ENCODE measurements around the gene CTAG1B.
"Not testable (repeated sequence)": the region's sequence is repeated elsewhere in the genome, so short reads cannot be mapped to it uniquely, and the experiment has no call there.

Gene CTAG1B

GRCh38 chrX:154654372-154654771 lies 35.3 kb upstream of the CTAG1B start:
- TF ChIP-seq GABPA (IDR thresholded peaks at IDR 0.05; ENCODE audit: low read depth): no peak
- TF ChIP-seq SPI1 (IDR thresholded peaks at IDR 0.05; ENCODE audit: borderline replicate concordance, low read depth): no peak
- TF ChIP-seq POLR2AphosphoS5 (IDR thresholded peaks at IDR 0.05; ENCODE audit: low read depth): no peak
- TF ChIP-seq REST (IDR thresholded peaks at IDR 0.05; ENCODE audit: insufficient replicate concordance, low read depth): no peak
- TF ChIP-seq, protein P1, sequence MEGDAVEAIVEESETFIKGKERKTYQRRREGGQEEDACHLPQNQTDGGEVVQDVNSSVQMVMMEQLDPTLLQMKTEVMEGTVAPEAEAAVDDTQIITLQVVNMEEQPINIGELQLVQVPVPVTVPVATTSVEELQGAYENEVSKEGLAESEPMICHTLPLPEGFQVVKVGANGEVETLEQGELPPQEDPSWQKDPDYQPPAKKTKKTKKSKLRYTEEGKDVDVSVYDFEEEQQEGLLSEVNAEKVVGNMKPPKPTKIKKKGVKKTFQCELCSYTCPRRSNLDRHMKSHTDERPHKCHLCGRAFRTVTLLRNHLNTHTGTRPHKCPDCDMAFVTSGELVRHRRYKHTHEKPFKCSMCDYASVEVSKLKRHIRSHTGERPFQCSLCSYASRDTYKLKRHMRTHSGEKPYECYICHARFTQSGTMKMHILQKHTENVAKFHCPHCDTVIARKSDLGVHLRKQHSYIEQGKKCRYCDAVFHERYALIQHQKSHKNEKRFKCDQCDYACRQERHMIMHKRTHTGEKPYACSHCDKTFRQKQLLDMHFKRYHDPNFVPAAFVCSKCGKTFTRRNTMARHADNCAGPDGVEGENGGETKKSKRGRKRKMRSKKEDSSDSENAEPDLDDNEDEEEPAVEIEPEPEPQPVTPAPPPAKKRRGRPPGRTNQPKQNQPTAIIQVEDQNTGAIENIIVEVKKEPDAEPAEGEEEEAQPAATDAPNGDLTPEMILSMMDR (IDR thresholded peaks at IDR 0.05; ENCODE audit: insufficient read depth, low read length): no peak
- no peaks in the 10 kb centered on the region for H3K27me3 ChIP-seq (ENCODE audit: insufficient read depth, poor library complexity, severe bottlenecking)

GRCh38 chrX:154653413-154653812 lies 34.3 kb upstream of the CTAG1B start, which contains the start of gene CTAG2:
Gene CTAG2, minus strand, starts transcription at chrX:154653579. Its CDS starts 64 bp downstream, at chrX:154653515.
- H3K4me3 ChIP-seq (replicated peaks; ENCODE audit: insufficient read depth, low read length); H3K27ac ChIP-seq (replicated peaks); DNase-seq (ENCODE audit: low read depth in 1 of 2, low spot score in 1 of 2); H3K27me3 ChIP-seq (ENCODE audit: insufficient read depth, poor library complexity, severe bottlenecking): not testable (repeated sequence)

More at GRCh38 chrX:154654372-154654771, 35.3 kb upstream of the CTAG1B start:
- Histone ChIP-seq H3K4me3 (replicated peaks; ENCODE audit: insufficient read depth, low read length) (no peak overlapping the region), H3K27ac (replicated peaks) (no peak overlapping the region)
- no peak for DNase-seq (ENCODE audit: low read depth in 1 of 2, low spot score in 1 of 2)

DNA sequence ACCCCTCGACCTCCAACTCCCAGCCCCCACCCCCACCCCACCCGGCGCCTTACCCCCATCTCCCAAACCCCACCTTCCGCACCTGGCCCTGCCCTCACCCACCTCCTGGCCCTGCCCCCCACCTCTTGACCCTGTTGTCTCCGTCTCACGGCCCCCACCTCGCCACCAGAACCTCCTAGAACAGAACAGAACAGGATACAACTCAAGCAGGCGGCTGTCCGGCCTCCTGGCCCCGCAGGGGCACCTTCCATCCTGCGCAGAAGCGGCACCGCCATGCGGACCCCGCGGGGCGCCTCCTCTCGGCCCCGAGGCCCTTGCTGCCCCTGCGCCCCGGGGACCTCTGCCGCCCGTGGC lies 33.9 kb upstream of the CTAG1B start:
- Histone ChIP-seq H3K4me3 (replicated peaks; ENCODE audit: insufficient read depth, low read length) (no peak overlapping the region), H3K27ac (replicated peaks) (no peak overlapping the region), H3K27me3 (ENCODE audit: insufficient read depth, poor library complexity, severe bottlenecking) (no peaks in the 10 kb centered on the region)
- no peak for DNase-seq (ENCODE audit: low read depth in 1 of 2, low spot score in 1 of 2)
- no peak for TF ChIP-seq REST (IDR thresholded peaks at IDR 0.05; ENCODE audit: insufficient replicate concordance, low read depth)
- no peak for TF ChIP-seq SPI1 (IDR thresholded peaks at IDR 0.05; ENCODE audit: borderline replicate concordance, low read depth)
- TF ChIP-seq POLR2AphosphoS5 (IDR thresholded peaks at IDR 0.05; ENCODE audit: low read depth): no peak
- TF ChIP-seq GABPA (IDR thresholded peaks at IDR 0.05; ENCODE audit: low read depth): no peak
- TF ChIP-seq, protein P1 (IDR thresholded peaks at IDR 0.05; ENCODE audit: insufficient read depth, low read length): no peak

GRCh38 chrX:154652311-154653047 lies 33.4 kb upstream of the CTAG1B start:
- H3K27ac ChIP-seq (replicated peaks): no peak overlapping the region
- no peak for DNase-seq (ENCODE audit: low read depth in 1 of 2, low spot score in 1 of 2)
- H3K4me3 ChIP-seq (replicated peaks; ENCODE audit: insufficient read depth, low read length): no peak overlapping the region
- TF ChIP-seq REST (IDR thresholded peaks at IDR 0.05; ENCODE audit: insufficient replicate concordance, low read depth): no peak
- TF ChIP-seq, protein P1 (IDR thresholded peaks at IDR 0.05; ENCODE audit: insufficient read depth, low read length): no peak
- TF ChIP-seq POLR2AphosphoS5 (IDR thresholded peaks at IDR 0.05; ENCODE audit: low read depth): no peak
- no peak for TF ChIP-seq SPI1 (IDR thresholded peaks at IDR 0.05; ENCODE audit: borderline replicate concordance, low read depth)
- no peak for TF ChIP-seq GABPA (IDR thresholded peaks at IDR 0.05; ENCODE audit: low read depth)
- H3K27me3 ChIP-seq (ENCODE audit: insufficient read depth, poor library complexity, severe bottlenecking): no peaks in the 10 kb centered on the region
